Stimulated activated CD8-positive, alpha-beta memory T cell treated with anti-CD3 and anti-CD28 coated beads, Interleukin-4, amount 100 ng/mL, for 48 hours (primary cell): ENCODE data around the gene NKX2-3.

Source experiments
- DNase-seq: peaks from one replicate; pipeline ENCODE4 v3.0.0-alpha.2; 2020

NKX2-3 gene

DNA sequence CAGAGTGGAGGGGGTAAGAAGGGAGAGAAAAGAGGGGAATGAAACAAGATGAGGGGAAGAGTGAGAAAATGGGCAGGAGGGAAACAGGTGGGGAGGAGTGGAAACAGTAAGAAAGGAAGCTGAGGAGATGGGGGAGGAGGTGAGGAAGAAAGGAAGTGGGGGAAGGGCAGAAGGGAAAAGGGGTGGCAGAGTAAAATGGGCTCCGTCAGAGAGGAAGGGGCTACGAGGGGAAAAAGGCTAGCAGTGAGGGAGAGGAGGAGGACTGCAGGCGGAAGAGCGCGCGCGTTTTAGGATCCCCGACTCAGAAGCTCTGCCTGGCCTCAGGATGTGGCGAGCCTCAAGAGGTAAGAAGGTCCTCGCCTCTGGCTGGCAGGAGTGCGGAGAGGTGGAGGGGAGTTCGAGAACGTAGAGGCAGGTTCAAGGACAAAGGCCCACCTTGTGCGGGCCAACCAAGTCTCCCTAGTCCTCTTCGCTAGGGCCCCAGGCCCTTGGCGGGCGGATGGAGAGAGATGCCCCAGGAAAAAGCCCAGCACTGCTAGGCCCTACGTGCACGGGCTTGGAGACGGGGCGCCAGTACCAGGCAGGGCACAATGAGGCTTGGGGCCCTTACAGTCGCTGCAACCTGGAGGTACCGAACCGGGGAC is 5.8 kb upstream of the NKX2-3 start:
- no peak for DNase-seq

- no peak for DNase-seq
These were observed 4.9 kb upstream of the NKX2-3 start for GRCh38 chr10:99527526-99528493.

- no peak for DNase-seq
These were observed 4.0 kb upstream of the NKX2-3 start for GRCh38 chr10:99528494-99529441.

DNA sequence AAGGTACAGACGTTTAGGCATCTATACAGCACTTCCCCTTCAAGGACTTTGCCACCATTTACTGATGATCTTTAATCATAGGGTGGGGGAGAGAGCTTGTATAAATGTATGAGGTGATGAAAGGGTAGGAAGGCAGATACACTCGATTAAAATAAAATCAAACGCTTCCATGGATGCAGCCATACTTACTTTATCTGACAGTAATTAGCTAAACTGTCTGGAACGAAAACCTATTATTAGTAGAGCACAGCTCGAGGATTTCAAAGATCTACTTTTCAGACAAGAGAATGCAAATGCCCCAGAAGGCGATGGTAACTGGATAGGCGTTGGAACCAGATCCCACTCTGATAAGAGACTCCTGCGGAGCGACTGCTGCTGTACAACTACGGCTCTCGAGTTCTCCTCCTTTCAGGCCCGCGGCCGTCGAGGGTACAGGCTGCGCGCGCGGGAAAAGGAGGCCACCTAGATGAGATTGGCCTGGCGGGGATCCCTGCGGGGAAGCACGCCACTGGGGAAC is 3.1 kb upstream of the NKX2-3 start:
- DNase-seq: no peak

GRCh38 chr10:99530108-99531025 is 2.4 kb upstream of the NKX2-3 start:
- DNase-seq: no peak

DNA sequence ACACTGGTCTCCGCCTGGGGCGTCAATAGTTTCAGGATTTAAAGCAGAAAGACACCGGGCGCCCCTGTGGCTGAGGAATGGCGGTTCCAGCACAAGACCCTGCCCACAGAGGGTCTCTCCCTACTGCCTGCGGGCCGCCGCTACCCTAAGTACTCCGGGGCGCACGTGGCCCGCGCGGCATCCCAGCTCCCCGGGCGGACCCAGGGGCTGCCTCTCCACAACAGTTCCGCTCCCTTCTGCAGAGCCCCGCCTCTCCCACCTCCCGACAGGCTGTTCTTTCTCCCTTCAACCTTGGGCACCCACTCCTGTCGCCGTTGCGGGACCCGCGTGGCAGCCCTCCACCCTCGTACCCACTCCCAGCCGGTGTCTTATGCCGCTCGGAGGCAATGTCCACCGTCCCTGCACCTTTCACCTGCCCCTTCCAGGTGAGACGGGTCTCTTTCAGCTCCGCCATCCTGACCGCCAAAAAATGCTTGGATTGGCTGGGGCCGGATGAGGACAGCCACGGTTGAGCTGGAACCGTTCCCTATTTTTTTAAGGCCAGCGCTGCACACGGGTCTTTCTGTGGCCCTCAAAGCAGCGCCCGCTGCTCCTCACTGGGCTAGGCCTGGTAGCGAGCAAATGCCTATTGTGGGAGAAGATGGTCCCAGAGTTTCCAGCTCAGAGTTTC is 1.6 kb upstream of the NKX2-3 start:
- DNase-seq: no peak

GRCh38 chr10:99531696-99532593 is 797 bp upstream of the NKX2-3 start:
- no peak for DNase-seq

GRCh38 chr10:99533496-99534449 is 1.0 kb downstream of the NKX2-3 start:
- DNase-seq: no peak

DNA sequence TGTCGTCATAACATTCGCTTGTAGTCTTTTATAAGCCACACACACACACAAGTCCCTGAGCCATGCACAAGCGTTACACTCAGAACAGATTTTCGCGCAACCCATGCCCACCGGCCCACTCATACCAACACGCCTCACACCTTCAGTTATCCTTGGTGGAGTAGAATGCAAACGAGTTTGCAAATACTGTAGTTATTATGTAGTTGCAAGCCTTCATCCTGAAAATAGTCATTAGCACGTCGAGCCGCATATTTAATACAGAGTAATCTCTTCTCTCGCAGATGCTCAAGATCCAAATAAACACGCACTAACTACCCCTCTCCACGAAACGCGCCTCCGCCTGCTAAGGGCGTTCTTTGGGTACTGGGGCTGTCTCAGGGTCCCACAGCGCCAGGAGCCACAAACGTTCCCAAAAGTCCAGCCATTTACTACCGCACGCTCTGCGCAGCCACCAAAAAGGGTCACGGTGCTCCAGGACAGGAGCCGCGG is 1.8 kb downstream of the NKX2-3 start:
- no peak for DNase-seq

GRCh38 chr10:99534939-99535763 is 2.4 kb downstream of the NKX2-3 start:
- DNase-seq: no peak

GRCh38 chr10:99535764-99536337 is 3.1 kb downstream of the NKX2-3 start:
- no peak for DNase-seq

DNA sequence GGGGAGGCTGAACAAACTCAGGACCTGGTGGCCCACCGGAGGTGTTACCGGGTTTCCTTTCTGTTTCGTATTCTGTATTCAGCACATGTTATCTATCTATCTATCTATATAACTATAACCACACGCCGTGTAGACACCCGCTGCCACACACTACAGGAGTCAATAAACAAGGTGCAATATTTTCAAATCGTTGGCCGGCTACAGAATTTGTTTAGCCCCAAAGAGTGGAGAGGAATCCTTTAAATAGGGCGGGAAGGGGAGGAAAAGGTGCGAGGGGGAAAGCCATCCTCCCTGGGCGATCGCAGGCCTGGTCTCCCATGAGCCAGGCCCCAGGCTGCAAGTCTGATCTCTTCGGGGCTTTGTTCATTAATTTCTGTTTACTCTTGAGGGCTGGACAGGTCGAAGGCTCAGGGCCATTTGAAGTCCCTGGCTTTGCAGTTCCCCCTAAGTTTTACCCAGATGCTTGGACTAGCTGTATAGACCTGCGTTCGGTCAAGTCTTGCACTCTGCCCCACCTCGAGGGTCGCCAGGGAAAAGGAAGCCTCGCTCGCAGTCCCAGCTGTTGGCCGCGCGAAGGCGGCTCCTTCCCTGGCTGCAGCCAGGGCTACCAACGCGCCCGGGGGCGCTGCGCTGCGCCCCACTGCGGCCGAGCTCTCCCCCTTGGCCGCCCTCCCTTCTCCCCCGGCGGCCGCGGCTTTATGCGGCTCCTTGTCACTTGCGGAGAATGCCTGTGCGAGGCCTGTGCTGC is 3.8 kb downstream of the NKX2-3 start:
- DNase-seq: no peak

- no peak for DNase-seq
These were observed 4.6 kb downstream of the NKX2-3 start for GRCh38 chr10:99537086-99537988.

DNA sequence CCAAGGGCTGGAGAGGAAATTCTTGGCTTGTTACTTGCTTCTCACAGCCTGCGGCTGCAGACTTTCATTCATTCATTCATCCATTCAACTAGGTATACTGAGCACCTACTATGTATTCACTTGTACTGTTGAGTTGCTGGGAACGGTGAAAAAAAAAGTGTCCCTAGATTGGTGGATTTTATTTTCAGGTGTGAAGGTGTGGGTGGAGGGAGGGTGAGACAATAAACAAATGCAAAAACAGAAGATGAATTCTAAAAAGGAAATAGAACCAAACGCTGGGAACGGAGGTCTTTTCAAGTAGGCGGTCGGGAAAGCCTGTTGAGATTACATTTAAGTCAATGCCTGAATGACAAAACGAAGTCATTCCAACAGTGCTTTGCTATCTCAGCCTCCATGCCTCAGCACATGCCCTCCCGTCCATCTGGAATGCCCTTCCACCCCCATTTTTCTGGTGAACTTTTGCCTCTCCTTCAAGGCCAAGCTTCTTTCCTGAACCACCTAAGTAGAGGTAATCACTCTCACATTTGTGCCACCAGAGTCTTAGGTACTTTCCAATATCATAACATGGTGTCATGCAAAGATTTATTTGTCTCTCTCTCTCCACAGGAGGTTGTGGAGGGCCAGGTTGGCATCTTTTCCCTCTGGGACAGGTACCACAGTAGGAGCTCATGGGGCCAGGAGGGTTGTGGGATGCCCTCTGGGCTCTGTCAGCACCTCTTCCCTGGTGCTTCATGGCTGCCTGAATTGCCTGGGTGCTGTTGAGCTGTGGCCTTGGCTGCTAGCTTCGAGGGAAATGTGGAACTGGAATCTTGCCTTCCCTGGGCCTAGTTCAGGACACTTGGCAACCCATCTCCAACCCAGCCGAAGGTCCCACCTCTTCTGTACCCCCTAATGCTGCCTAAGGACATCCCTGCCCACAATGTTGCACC is 5.5 kb downstream of the NKX2-3 start:
- DNase-seq: no peak
